ENCODE results near the gene ITGA7.

Gene ITGA7

DNA sequence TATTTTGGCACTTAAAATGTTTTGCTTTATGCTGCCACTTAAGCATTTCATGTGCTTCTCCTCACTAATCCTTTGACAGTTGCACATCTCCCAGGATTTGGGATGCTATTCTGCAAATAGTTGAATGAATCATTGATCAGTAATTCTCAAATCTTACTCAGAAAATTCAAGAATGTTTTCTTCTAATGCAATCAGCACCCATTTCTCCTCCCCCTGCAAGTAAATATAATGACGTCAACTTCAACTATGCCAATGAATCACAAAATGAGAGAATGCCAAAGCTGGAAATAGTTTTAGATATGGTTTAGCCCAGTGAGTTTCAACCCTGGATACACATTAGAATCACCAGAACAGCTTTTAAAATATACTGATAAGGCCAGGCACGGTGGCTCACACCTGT lies 6.0 kb upstream of the ITGA7 start:
- no peak overlapping the region for H3K27ac ChIP-seq (ENCODE audit: low read length)
- H3K27me3 ChIP-seq (ENCODE audit: insufficient read depth, low read length), result peaks cover 21% of the 10 kb centered on the region
- H3K9me3 ChIP-seq (ENCODE audit: insufficient read depth, low read depth, low read length), result no peaks in the 10 kb centered on the region
- no peak overlapping the region for H3K9ac ChIP-seq (ENCODE audit: low read depth, low read length)
- H3K4me3 ChIP-seq (ENCODE audit: low read length), result no peak overlapping the region
- H3K4me1 ChIP-seq (ENCODE audit: insufficient read depth, low read length), result peaks cover 28% of the 10 kb centered on the region
- no peaks in the 10 kb centered on the region; the same call in 1 of the 2 replicates for H3K36me3 ChIP-seq (ENCODE audit: insufficient read depth, low read depth, low read length)

DNA sequence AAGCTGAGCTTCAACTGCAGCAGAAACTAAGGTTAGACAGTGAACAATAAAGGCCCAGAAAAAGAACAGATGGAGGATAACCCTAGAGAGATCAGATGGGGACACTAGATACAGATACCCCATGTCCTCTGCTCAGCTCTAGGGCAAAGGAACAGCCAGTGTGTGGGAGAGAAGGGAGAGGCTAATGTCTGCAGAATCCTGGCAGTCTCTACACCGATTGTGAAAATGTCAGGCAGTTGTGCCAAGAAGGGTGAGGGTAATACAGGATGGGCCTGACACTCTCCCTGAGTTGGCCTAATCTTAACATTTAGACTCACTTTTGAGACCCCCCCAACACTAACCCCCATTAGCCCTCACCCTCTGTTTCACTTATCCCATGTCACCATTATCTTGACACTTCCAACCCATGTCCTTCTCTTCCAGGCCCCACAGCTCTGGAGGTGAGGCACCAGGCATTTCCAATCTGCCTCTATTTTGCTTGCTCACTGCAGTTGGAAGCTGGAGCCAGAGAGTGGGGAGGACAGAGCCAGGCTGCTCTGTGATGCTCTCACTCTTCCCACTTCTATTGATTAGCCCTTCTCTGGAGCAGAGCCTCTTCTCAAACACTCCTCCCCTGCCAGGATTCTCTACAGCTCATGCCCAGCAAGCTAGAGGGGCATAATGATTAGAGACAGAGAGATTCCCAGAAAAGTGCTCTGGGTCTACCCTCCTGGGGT lies 5.2 kb upstream of the ITGA7 start:
- Histone ChIP-seq H3K36me3 (ENCODE audit: insufficient read depth, low read depth, low read length) (no peaks in the 10 kb centered on the region), H3K9me3 (ENCODE audit: insufficient read depth, low read depth, low read length) (no peaks in the 10 kb centered on the region), H3K4me1 (ENCODE audit: insufficient read depth, low read length) (peaks cover 24% of the 10 kb centered on the region; the same call in 1 of the 2 replicates), H3K4me3 (ENCODE audit: low read length) (no peak overlapping the region), H3K27ac (ENCODE audit: low read length) (no peak overlapping the region), H3K27me3 (ENCODE audit: insufficient read depth, low read length) (peaks cover 24% of the 10 kb centered on the region), H3K9ac (ENCODE audit: low read depth, low read length) (no peak overlapping the region)

DNA sequence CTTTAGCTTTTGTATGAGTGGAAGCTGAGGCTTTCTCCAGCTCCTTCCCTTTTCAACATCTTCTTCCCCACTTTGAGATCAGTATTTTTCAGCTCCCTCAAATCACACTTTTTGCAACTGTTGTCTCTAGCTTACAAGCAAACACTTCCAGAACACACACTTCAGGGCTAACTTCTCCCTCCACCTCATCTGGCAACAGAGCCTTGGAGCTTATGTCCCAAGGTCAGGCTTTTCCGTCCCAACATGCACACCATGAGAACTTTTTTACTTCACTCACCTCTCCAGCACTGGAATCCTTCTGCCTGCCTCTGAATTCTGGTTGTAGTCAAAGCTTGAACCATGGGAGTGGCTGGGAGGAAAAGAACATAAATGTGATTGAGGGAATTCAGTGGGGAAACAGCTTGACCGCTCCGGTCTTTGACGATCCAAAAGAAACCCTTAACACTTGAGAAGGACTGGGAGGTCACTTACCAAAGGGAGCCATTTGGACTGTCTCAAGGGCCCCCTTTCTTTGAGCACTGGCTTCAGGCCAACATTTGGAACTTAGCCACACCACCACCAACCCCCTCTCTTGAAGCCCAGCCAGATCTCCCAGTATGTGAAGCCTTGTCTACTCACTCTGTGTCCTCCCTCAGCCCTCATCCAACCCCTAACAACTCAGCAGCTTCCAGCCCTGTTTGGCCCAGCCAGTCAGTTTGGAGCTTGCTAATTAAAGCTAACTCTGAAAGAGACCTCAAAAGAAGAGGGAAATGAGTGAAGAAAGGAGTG lies 4.3 kb upstream of the ITGA7 start:
- no peaks in the 10 kb centered on the region for H3K9me3 ChIP-seq (ENCODE audit: insufficient read depth, low read depth, low read length)
- peaks cover 16% of the 10 kb centered on the region; the same call in 1 of the 2 replicates for H3K4me1 ChIP-seq (ENCODE audit: insufficient read depth, low read length)
- no peak overlapping the region for H3K9ac ChIP-seq (ENCODE audit: low read depth, low read length)
- H3K27ac ChIP-seq (ENCODE audit: low read length), result no peak overlapping the region
- peaks cover 29% of the 10 kb centered on the region for H3K27me3 ChIP-seq (ENCODE audit: insufficient read depth, low read length)
- H3K36me3 ChIP-seq (ENCODE audit: insufficient read depth, low read depth, low read length), result no peaks in the 10 kb centered on the region
- no peak overlapping the region for H3K4me3 ChIP-seq (ENCODE audit: low read length)

DNA sequence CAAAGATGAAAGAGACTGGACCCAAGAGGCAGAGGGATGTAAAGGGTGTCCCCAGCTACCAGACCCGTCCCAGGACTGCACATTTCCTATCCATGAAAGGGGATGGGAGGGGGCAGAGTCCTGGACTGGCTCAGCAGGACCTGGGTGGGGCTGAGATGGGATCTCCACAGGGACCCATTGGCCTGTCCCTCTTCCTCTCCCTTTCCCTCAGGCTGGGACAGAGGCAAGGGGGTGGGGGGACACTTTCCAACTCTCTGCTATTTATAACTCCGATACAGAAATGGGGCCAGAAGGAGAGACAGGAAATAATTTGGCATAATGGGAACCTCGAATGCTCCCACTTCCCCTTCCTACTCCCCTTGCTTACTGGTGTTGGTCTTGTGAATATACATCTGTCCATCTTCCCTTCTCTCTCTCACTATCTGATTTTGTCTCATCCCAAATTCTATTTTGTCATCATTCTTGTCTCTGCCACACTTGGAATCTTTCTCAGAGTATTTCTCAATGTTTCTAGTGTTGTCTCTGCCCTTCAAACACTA lies 1.1 kb upstream of the ITGA7 start:
- no peaks in the 10 kb centered on the region for H3K36me3 ChIP-seq (ENCODE audit: insufficient read depth, low read depth, low read length)
- H3K9ac ChIP-seq (ENCODE audit: low read depth, low read length), result peak overlapping the region; percentile 80; the same call in 1 of the 2 replicates
- H3K27me3 ChIP-seq (ENCODE audit: insufficient read depth, low read length), result peaks cover 34% of the 10 kb centered on the region
- peak overlapping the region; percentile 92 for H3K4me3 ChIP-seq (ENCODE audit: low read length)
- no peak overlapping the region for H3K27ac ChIP-seq (ENCODE audit: low read length)
- H3K9me3 ChIP-seq (ENCODE audit: insufficient read depth, low read depth, low read length), result no peaks in the 10 kb centered on the region
- peaks cover 26% of the 10 kb centered on the region for H3K4me1 ChIP-seq (ENCODE audit: insufficient read depth, low read length)

DNA sequence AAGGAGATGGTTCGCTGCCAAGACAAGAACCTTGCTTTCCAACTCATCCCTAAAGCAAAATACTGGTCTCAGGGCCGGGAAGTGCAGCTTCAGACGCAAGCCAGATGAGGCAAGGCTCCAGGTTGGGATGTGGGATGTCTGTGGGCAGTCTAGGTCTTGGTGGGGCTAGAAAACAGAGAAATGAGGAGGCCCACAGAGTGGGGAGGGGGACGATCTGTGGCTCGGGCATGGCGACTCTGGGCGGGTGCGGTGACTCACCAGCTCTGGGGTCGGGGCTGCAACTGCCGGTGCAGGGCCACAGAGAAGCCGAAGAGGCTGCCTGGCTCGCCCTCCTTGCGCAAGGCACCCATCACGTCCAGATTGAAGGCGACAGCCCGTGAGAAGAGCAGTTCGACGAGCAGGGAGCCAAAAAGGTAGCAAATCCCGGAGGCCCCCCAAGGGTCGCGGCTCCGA lies 459 bp downstream of the ITGA7 start:
- Histone ChIP-seq H3K4me1 (ENCODE audit: insufficient read depth, low read length) (peaks cover 26% of the 10 kb centered on the region), H3K27ac (ENCODE audit: low read length) (no peak overlapping the region), H3K27me3 (ENCODE audit: insufficient read depth, low read length) (peaks cover 26% of the 10 kb centered on the region), H3K9ac (ENCODE audit: low read depth, low read length) (peak overlapping the region; percentile 84), H3K9me3 (ENCODE audit: insufficient read depth, low read depth, low read length) (no peaks in the 10 kb centered on the region), H3K4me3 (ENCODE audit: low read length) (peak overlapping the region; percentile 80), H3K36me3 (ENCODE audit: insufficient read depth, low read depth, low read length) (peaks cover 3% of the 10 kb centered on the region; the same call in 1 of the 2 replicates)

DNA sequence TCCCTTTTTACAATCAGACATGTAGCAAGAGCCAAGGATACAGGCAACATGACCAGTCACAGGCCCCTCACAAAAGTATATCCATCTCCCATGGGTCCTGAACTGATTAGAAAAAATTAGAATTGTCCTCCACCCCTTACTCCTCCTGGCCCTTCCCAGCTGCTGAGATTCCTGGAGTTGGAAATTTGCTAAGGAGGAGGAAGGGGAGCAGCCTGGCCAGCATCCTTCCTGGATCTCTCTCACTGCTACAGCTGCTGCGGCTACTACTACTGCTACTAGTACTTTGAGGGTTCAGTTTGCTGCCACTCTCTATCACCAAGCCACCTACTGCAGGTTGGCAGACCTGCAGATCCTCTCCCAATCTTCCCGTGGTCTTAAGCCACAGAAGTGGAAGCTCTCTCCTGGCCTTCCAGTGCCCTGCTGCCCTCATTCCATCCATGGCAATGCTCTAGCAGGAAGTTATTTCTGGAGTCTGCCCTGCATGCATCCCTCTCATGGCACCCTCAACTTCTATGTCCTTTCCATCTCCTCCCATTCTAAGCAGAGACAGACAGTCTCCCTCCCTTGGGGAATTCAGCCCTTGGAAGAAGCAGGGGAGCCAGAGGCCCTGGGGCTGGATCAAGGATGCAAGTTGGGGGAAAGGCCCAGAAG lies 1.0 kb downstream of the ITGA7 start:
- H3K9me3 ChIP-seq (ENCODE audit: insufficient read depth, low read depth, low read length), result no peaks in the 10 kb centered on the region
- peaks cover 23% of the 10 kb centered on the region for H3K27me3 ChIP-seq (ENCODE audit: insufficient read depth, low read length)
- peak overlapping the region; percentile 84; the same call in 1 of the 2 replicates for H3K9ac ChIP-seq (ENCODE audit: low read depth, low read length)

DNA sequence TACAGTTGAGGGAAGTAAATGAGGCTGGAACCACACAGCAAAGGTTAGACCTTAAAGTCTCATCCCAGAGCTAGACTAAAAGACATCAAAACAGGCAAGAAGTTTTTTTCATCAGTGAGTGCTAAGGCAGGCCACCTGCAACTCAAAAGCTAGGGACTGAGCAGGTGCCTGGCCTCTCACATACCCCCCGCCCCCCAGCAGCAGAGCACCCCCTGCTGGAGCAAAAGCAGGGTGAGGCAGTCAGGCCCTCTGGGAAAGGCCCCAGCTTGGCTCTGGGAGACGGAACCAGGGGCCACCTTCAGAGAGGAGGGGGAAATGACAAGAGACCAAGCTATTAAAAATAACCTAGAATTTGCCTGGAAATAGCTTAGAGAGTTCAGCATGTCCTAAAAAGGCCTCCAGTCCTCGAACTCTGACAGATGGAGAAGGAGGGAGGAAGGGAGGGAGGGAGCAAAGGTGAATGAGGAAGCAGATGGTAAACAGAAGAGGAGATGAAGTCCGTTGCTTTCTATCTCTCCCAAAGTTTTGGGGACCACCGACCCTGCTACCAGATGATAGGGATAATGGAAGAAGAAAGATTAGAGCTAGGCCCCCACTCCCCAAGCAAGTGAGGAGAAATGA lies 1.8 kb downstream of the ITGA7 start:
- peaks cover 26% of the 10 kb centered on the region for H3K4me1 ChIP-seq (ENCODE audit: insufficient read depth, low read length)
- peak overlapping the region; percentile 84; the same call in 1 of the 2 replicates for H3K9ac ChIP-seq (ENCODE audit: low read depth, low read length)
- peaks cover 23% of the 10 kb centered on the region for H3K27me3 ChIP-seq (ENCODE audit: insufficient read depth, low read length)
- H3K4me3 ChIP-seq (ENCODE audit: low read length), result peak overlapping the region; percentile 80
- H3K27ac ChIP-seq (ENCODE audit: low read length), result no peak overlapping the region
- H3K36me3 ChIP-seq (ENCODE audit: insufficient read depth, low read depth, low read length), result peaks cover 3% of the 10 kb centered on the region
- H3K9me3 ChIP-seq (ENCODE audit: insufficient read depth, low read depth, low read length), result no peaks in the 10 kb centered on the region

More for the DNA sequence above, 1.0 kb downstream of the ITGA7 start:
- Histone ChIP-seq H3K4me3 (ENCODE audit: low read length) (peak overlapping the region; percentile 80), H3K4me1 (ENCODE audit: insufficient read depth, low read length) (peaks cover 26% of the 10 kb centered on the region), H3K36me3 (ENCODE audit: insufficient read depth, low read depth, low read length) (peaks cover 3% of the 10 kb centered on the region; the same call in 1 of the 2 replicates), H3K27ac (ENCODE audit: low read length) (no peak overlapping the region)

DNA sequence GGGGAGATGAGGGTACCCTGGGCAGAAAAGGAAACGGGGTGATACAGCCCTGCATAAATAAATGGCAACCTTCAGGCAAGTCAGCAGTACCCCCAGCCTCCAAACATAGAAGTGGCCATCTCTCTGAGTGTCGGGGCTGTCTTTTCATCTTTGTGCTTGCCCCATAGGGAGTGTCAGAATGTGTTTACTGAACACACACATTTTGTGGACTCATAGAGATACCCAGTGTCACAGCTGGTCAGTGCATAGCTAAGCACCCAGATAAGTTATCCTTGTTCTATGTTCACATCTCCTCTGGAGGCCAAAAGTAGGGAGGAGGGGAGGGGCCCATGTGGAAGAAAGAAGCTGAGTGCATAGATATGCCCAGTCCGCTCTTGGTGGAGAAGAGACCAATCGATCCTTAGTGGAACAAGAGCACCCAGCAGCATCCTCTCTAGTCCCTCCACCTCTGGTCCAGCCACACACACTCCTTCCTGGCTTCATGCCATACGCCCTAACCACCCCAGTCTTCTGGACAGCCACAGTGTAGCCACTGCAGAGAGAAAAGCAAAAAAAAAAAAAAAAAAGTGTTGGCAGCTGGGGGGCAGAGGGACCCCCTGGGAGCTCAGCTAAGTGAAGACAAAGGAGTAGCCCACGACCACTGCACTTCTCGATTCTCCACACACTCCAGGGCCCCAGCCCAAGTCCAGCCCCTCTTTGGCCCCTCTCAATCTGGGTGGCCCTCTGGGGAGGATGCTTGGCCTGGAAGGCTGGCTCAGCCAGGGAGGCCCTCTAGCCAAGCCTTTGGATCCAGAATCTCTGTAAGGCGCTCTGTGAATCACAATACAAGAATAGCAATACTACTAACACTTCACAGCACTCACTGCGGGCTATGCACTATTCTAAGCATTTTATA lies 2.6 kb downstream of the ITGA7 start:
- peaks cover 23% of the 10 kb centered on the region for H3K27me3 ChIP-seq (ENCODE audit: insufficient read depth, low read length)
- no peaks in the 10 kb centered on the region for H3K9me3 ChIP-seq (ENCODE audit: insufficient read depth, low read depth, low read length)
- H3K9ac ChIP-seq (ENCODE audit: low read depth, low read length), result no peak overlapping the region
- peaks cover 3% of the 10 kb centered on the region for H3K36me3 ChIP-seq (ENCODE audit: insufficient read depth, low read depth, low read length)
- H3K27ac ChIP-seq (ENCODE audit: low read length), result no peak overlapping the region
- H3K4me3 ChIP-seq (ENCODE audit: low read length), result peak overlapping the region; percentile 80; the same call in 1 of the 2 replicates
- H3K4me1 ChIP-seq (ENCODE audit: insufficient read depth, low read length), result peaks cover 26% of the 10 kb centered on the region

DNA sequence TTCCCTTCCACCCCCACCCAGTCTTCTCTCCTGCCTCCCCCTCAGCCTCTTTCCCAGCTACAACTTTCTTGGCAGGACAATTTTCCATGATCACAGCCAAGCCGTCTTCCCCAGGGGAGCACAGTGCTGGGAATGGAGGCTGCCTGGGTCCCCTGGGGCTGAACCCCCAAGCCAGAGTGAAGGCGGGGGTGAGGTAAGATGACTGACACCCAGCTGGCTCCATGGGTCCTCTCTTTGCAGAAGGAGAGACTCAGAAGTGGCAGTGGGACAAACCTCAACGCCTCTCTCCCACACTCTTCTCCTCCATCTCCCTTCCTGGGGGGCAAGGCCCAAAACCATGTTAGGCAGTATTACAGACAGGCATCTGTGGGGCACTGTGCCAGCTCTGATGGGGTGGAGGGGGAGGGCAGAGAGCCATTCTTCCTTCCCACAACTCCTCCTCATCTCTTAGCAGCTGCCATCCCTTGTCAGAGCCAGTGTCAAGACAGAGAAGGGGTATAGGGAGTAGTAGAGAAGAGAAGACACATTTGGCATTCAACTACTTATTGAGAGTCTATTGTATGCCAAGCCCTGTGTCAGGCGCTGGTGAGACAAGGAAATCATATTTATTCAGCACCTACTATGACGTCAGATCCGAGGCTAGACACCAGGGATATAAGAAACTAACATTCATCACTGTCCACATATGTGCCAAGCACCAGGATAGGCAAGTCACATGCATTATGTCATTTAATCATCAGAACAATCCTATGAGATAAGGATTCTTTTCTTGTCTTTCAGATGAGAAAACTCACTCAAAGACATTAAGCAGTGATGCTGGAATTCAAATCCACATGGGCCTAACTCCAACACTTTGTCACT lies 3.6 kb downstream of the ITGA7 start:
- Histone ChIP-seq H3K9ac (ENCODE audit: low read depth, low read length) (no peak overlapping the region), H3K4me1 (ENCODE audit: insufficient read depth, low read length) (peaks cover 23% of the 10 kb centered on the region), H3K4me3 (ENCODE audit: low read length) (no peak overlapping the region), H3K9me3 (ENCODE audit: insufficient read depth, low read depth, low read length) (no peaks in the 10 kb centered on the region), H3K27me3 (ENCODE audit: insufficient read depth, low read length) (peaks cover 17% of the 10 kb centered on the region), H3K36me3 (ENCODE audit: insufficient read depth, low read depth, low read length) (peaks cover 3% of the 10 kb centered on the region), H3K27ac (ENCODE audit: low read length) (no peak overlapping the region)

DNA sequence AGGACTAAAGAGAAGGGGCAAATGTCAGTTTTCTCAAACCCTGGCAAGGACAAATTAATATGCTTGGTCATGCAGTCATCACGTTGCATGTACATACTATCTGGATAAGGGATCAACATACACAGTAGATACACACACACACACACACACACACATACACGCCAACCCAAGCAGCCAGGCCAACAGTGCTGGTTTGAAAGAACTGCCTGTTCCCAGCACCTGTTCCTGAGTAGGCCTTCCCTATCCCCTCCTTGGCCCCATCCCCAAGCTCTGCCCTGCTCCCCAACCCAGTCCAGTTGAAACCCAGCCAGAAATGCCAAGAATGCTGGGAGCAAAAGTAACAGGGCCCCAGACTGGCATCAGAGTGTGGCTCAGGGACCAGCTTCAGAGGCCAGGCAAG lies 4.4 kb downstream of the ITGA7 start:
- peaks cover 10% of the 10 kb centered on the region for H3K27me3 ChIP-seq (ENCODE audit: insufficient read depth, low read length)
- H3K9me3 ChIP-seq (ENCODE audit: insufficient read depth, low read depth, low read length), result no peaks in the 10 kb centered on the region
- H3K9ac ChIP-seq (ENCODE audit: low read depth, low read length), result no peak overlapping the region
- no peak overlapping the region for H3K27ac ChIP-seq (ENCODE audit: low read length)
- peaks cover 15% of the 10 kb centered on the region for H3K4me1 ChIP-seq (ENCODE audit: insufficient read depth, low read length)
- peaks cover 3% of the 10 kb centered on the region for H3K36me3 ChIP-seq (ENCODE audit: insufficient read depth, low read depth, low read length)
- no peak overlapping the region for H3K4me3 ChIP-seq (ENCODE audit: low read length)

All from iPS-20b (cell line).